Uterus (tissue), 4 donors: ENCODE results near the gene ENTPD7. TPM values are rescaled to one million over a fixed set of nuclear protein-coding genes. Genes with fewer than 3 reads are reported as not detected.
A peak's percentile ranks its signal among the peaks of the same experiment; 100 is the strongest.

Source experiments
- DNase-seq, 2 donors: peaks; one replicate each; pipeline ENCODE4 v3.0.0-alpha.2; 2019 to 2020
- H3K27ac ChIP-seq, 2 donors: fragments of 200-600 bp; sonication (generic); 1 replicate in 1 of 2; 2 replicates in 1 of 2; pipeline ENCODE4 v1.5.1; 2016 to 2018
- H3K27me3 ChIP-seq, 2 donors: fragments of 200-600 bp; sonication (generic); one replicate each; pipeline ENCODE4 v1.5.1; 2018 to 2019; ENCODE audit warnings: control low read depth in 1 of 2
- H3K36me3 ChIP-seq, 2 donors: fragments of 200-600 bp; sonication (generic); one replicate each; pipeline ENCODE4 v1.5.1; 2019; ENCODE audit warnings: control low read depth in 1 of 2
- H3K4me1 ChIP-seq, 2 donors: fragments of 200-600 bp; sonication (generic); one replicate each; pipeline ENCODE4 v1.5.1; 2018 to 2019; ENCODE audit warnings: control low read depth in 1 of 2
- H3K4me3 ChIP-seq, 2 donors: fragments of 200-600 bp; sonication (generic); 1 replicate in 1 of 2; 2 replicates in 1 of 2; pipeline ENCODE4 v1.5.1; 2018 to 2019; ENCODE audit warnings: mild to moderate bottlenecking in 1 of 2
- H3K9me3 ChIP-seq, 2 donors: fragments of 200-600 bp; sonication (generic); one replicate each; pipeline ENCODE4 v1.5.1; 2019; ENCODE audit warnings: control low read depth in 1 of 2
- CTCF ChIP-seq, 4 experiments: fragments of 200-600 bp in 2 of 4; fragments of 450-650 bp in 2 of 4; sonication (generic) in 2 of 4; IDR thresholded peaks; one replicate each; pipeline ENCODE4 v1.5.1; 2016 to 2019; ENCODE audit warnings: antibody characterized with exemption in 4 of 4, mild to moderate bottlenecking in 2 of 4, moderate library complexity in 1 of 4
- POLR2A ChIP-seq, 2 donors: fragments of 450-650 bp; IDR thresholded peaks; one replicate each; pipeline ENCODE4 v1.6.1; 2016; ENCODE audit warnings: antibody characterized with exemption in 2 of 2, mild to moderate bottlenecking in 1 of 2, moderate library complexity in 1 of 2
- intact Hi-C: fragments of 100-400 bp; cut with DNase I; formaldehyde crosslinking; loops from one replicate; pipeline ENCODE4 v1.15.1; 2023; ENCODE audit warnings: low total_unique reads
- total RNA-seq, 4 donors: library from RNA; depleted of rRNA in 3 of 4; stranded (reverse); fragments of >200 nt in 3 of 4; gene quantifications; one replicate each; pipeline versions ENCODE4 v1.1.0 to v1.2.4, GENCODE V29; 2014 to 2023
- donor health status: DM: yes; HTN: yes; CAD: no.

Gene ENTPD7
- total RNA-seq, 4 donors from 2014 or later: 0.26 to 25.2 (median 5.0) TPM

- H3K27me3 ChIP-seq: no peaks in the 10 kb centered on the region
- no peak for DNase-seq
- H3K36me3 ChIP-seq: no peaks in the 10 kb centered on the region
- intact Hi-C loops: no loop called here
- peaks cover 0 to 5% of the 10 kb centered on the region in 2 donors for H3K4me1 ChIP-seq
- no peak for TF ChIP-seq POLR2A (IDR thresholded peaks at IDR 0.05)
- TF ChIP-seq CTCF (IDR thresholded peaks at IDR 0.05): no peak
- no peaks in the 10 kb centered on the region for H3K9me3 ChIP-seq
- H3K4me3 ChIP-seq: no peak overlapping the region
- no peak overlapping the region for H3K27ac ChIP-seq
Observed at GRCh38 chr10:99656199-99657064, 2.9 kb upstream of the ENTPD7 start.

- no peaks in the 10 kb centered on the region for H3K36me3 ChIP-seq
- H3K27me3 ChIP-seq: no peaks in the 10 kb centered on the region
- H3K9me3 ChIP-seq: no peaks in the 10 kb centered on the region
- peak overlapping the region; percentile 55 to 80 for H3K4me3 ChIP-seq
- no peak overlapping the region for H3K27ac ChIP-seq
- H3K4me1 ChIP-seq: peaks cover 0 to 5% of the 10 kb centered on the region in 2 donors
- peak; percentile 19 to 24 for DNase-seq
- intact Hi-C loops: no loop called here
- TF ChIP-seq POLR2A (IDR thresholded peaks at IDR 0.05) (no peak), CTCF (IDR thresholded peaks at IDR 0.05) (no peak)
Observed at GRCh38 chr10:99658622-99659030, 683 bp upstream of the ENTPD7 start.

GRCh38 chr10:99659868-99660366 is 608 bp downstream of the ENTPD7 start:
- no peak for DNase-seq
- Histone ChIP-seq H3K27me3 (no peaks in the 10 kb centered on the region), H3K9me3 (no peaks in the 10 kb centered on the region), H3K4me3 (peak overlapping the region; percentile 55 to 80), H3K27ac (peak overlapping the region in 1 of 2 donors; percentile 2), H3K36me3 (no peaks in the 10 kb centered on the region), H3K4me1 (peaks cover 0 to 5% of the 10 kb centered on the region in 2 donors)
- TF ChIP-seq POLR2A (IDR thresholded peaks at IDR 0.05) (no peak), CTCF (IDR thresholded peaks at IDR 0.05) (no peak)
- intact Hi-C loops: no loop called here

GRCh38 chr10:99660662-99661376 is 1.5 kb downstream of the ENTPD7 start:
- H3K27me3 ChIP-seq: no peaks in the 10 kb centered on the region
- no peaks in the 10 kb centered on the region for H3K9me3 ChIP-seq
- H3K36me3 ChIP-seq: no peaks in the 10 kb centered on the region
- no peak overlapping the region for H3K27ac ChIP-seq
- H3K4me3 ChIP-seq: no peak overlapping the region
- DNase-seq: no peak
- TF ChIP-seq POLR2A (IDR thresholded peaks at IDR 0.05): no peak
- no peak for TF ChIP-seq CTCF (IDR thresholded peaks at IDR 0.05)
- H3K4me1 ChIP-seq: peaks cover 0 to 5% of the 10 kb centered on the region in 2 donors
- intact Hi-C loops: no loop called here

GRCh38 chr10:99661377-99661763 is 2.1 kb downstream of the ENTPD7 start:
- no peaks in the 10 kb centered on the region for H3K27me3 ChIP-seq
- H3K4me1 ChIP-seq: peaks cover 0 to 5% of the 10 kb centered on the region in 2 donors
- intact Hi-C loops: no loop called here

More at GRCh38 chr10:99661377-99661763, 2.1 kb downstream of the ENTPD7 start:
- H3K9me3 ChIP-seq: no peaks in the 10 kb centered on the region
- no peak overlapping the region for H3K27ac ChIP-seq
- H3K36me3 ChIP-seq: no peaks in the 10 kb centered on the region
- no peak for TF ChIP-seq POLR2A (IDR thresholded peaks at IDR 0.05)
- TF ChIP-seq CTCF (IDR thresholded peaks at IDR 0.05): no peak
- DNase-seq: no peak
- no peak overlapping the region for H3K4me3 ChIP-seq
